Measurements from ENCODE around the gene SPTB.

SPTB gene

GRCh38 chr14:64709126-64709525, 170.6 kb downstream of the SPTB start:
- no peak for DNase-seq (ENCODE audit: low read depth, low spot score)

- DNase-seq (ENCODE audit: low read depth, low spot score): no peak
Measured at GRCh38 chr14:64708148-64709004, 171.3 kb downstream of the SPTB start.

GRCh38 chr14:64707661-64708060, 172.0 kb downstream of the SPTB start:
- DNase-seq (ENCODE audit: low read depth, low spot score): no peak

- no peak for DNase-seq (ENCODE audit: low read depth, low spot score)
Measured at GRCh38 chr14:64706593-64707193, 173.0 kb downstream of the SPTB start.

GRCh38 chr14:64706119-64706592, 173.6 kb downstream of the SPTB start:
- DNase-seq (ENCODE audit: low read depth, low spot score): no peak

GRCh38 chr14:64705381-64706118, 174.2 kb downstream of the SPTB start:
- no peak for DNase-seq (ENCODE audit: low read depth, low spot score)

GRCh38 chr14:64704743-64705380, 174.8 kb downstream of the SPTB start:
- DNase-seq (ENCODE audit: low read depth, low spot score): no peak

GRCh38 chr14:64704143-64704742, 175.5 kb downstream of the SPTB start, which contains the start of gene PLEKHG3:
Gene PLEKHG3, plus strand, starts transcription at chr14:64704424. Its CDS starts 23,208 bp downstream, at chr14:64727632.
- no peak for DNase-seq (ENCODE audit: low read depth, low spot score)

GRCh38 chr14:64703395-64704142, 176.1 kb downstream of the SPTB start:
- no peak for DNase-seq (ENCODE audit: low read depth, low spot score)

GRCh38 chr14:64702493-64703394, 177.0 kb downstream of the SPTB start:
- DNase-seq (ENCODE audit: low read depth, low spot score): no peak

- DNase-seq (ENCODE audit: low read depth, low spot score): no peak
Measured at GRCh38 chr14:64701660-64702059, 178.0 kb downstream of the SPTB start.

- DNase-seq (ENCODE audit: low read depth, low spot score): no peak
Measured at GRCh38 chr14:64700894-64701293, 178.8 kb downstream of the SPTB start.

- DNase-seq (ENCODE audit: low read depth, low spot score): no peak
Measured at GRCh38 chr14:64700290-64700689, 179.4 kb downstream of the SPTB start.

GRCh38 chr14:64698903-64699302, 180.8 kb downstream of the SPTB start:
- DNase-seq (ENCODE audit: low read depth, low spot score): no peak

GRCh38 chr14:64696355-64696857, 183.3 kb downstream of the SPTB start:
- no peak for DNase-seq (ENCODE audit: low read depth, low spot score)
